ENCODE data around the gene INS. TPM values are rescaled to one million over a fixed set of nuclear protein-coding genes. Genes with fewer than 3 reads are reported as not detected.

Gene INS
- total and polyA plus RNA-seq, 2 of the 4 experiments (the other 2 are of a cell fraction): not detected

GRCh38 chr11:2159536-2160413 lies 1.2 kb downstream of the INS start:
- no peak overlapping the region for H3K23ac ChIP-seq (ENCODE audit: low read depth, low read length)
- H2AK5ac ChIP-seq (ENCODE audit: low read depth, low read length): no peak overlapping the region
- DNase-seq (no peak), ATAC-seq (ENCODE audit: low read depth) (no peak)
- ChIA-PET POLR2A (ENCODE audit: unreplicated experiment) (no interaction called here), CTCF (interaction anchor here (0.7 to 0.9 kb wide), 2 partner anchors 9 kb away, joined by 3 to 4 read pairs; no protein-coding TSS in a partner anchor)
- H3K36me3 ChIP-seq (ENCODE audit: control insufficient read depth, insufficient read depth, low read length): no peaks in the 10 kb centered on the region
- WGBS, 2 experiments (ENCODE audit: extremely low coverage in 2 of 2, insufficient read length in 1 of 2): 69% methylated on average over 17 of the region's 36 CpGs; no CpG with 5 or more reads in 1 of the 2 experiments
- H2BK120ac ChIP-seq (ENCODE audit: low read depth, low read length): no peak overlapping the region
- in situ Hi-C loops (cut with MboI; ENCODE audit: low sequenced_read_pairs): no loop called here
- H3K18ac ChIP-seq (ENCODE audit: low read depth, low read length): no peak overlapping the region
- H3K27ac ChIP-seq (ENCODE audit: insufficient read depth, low read length): no peak overlapping the region
- no peaks in the 10 kb centered on the region for H4K20me1 ChIP-seq (ENCODE audit: insufficient read depth, low read length)
- no peak overlapping the region for H2BK15ac ChIP-seq (ENCODE audit: low read depth, low read length)
- H3K4me1 ChIP-seq (ENCODE audit: control insufficient read depth, insufficient read depth, low read length): no peaks in the 10 kb centered on the region
- H2BK5ac ChIP-seq (ENCODE audit: low read depth, low read length, poor library complexity, severe bottlenecking): no peak overlapping the region
- H3K4me3 ChIP-seq (ENCODE audit: insufficient read depth, low read depth, low read length): no peak overlapping the region
- no peaks in the 10 kb centered on the region for H3K9me1 ChIP-seq (ENCODE audit: insufficient read depth, low read length)
- no peak overlapping the region for H2BK20ac ChIP-seq (ENCODE audit: low read depth, low read length)
- H3K14ac ChIP-seq (replicated peaks; ENCODE audit: low read depth, low read length): no peak overlapping the region
- peaks cover 5% of the 10 kb centered on the region; the same call in 1 of the 2 replicates for H3K27me3 ChIP-seq (ENCODE audit: control insufficient read depth, insufficient read depth, low read length)
- H2AFZ ChIP-seq (replicated peaks; ENCODE audit: low read length, poor library complexity): no peak overlapping the region
- BruUV-seq (replicated peaks): no TSS peak
- no peaks in the 10 kb centered on the region for H3K9me3 ChIP-seq (ENCODE audit: control insufficient read depth, insufficient read depth, low read length)
- H4K91ac ChIP-seq (ENCODE audit: insufficient read depth, low read depth, low read length): no peak overlapping the region
- no peak overlapping the region for H4K8ac ChIP-seq (ENCODE audit: low read depth in 2 of 2, low read length in 2 of 2)
- H3K4me2 ChIP-seq (ENCODE audit: low read depth, low read length): no peak overlapping the region
- H2AK9ac ChIP-seq (replicated peaks; ENCODE audit: low read depth, low read length, poor library complexity): no peak overlapping the region
- H3K79me1 ChIP-seq (ENCODE audit: low read depth in 1 of 2, low read length in 2 of 2): no peaks in the 10 kb centered on the region
- intact Hi-C loops (cut with micrococcal nuclease): no loop called here
- H3K4ac ChIP-seq (ENCODE audit: low read depth, low read length): no peak overlapping the region
- no peak overlapping the region for H4K5ac ChIP-seq (ENCODE audit: low read depth, low read length)
- dilution Hi-C loops (cut with HindIII; ENCODE audit: low sequenced_read_pairs, unreplicated experiment): no loop called here
- H3K9ac ChIP-seq (ENCODE audit: low read depth, low read length): no peak overlapping the region
- H3K56ac ChIP-seq (ENCODE audit: extremely low read depth, insufficient read depth, low read length): no peak overlapping the region
- TF ChIP-seq SMC3 (IDR thresholded peaks at IDR 0.05; ENCODE audit: low read depth, low read length) (no peak), USF2 (IDR thresholded peaks at IDR 0.05; ENCODE audit: low read depth, low read length) (no peak), MAZ (IDR thresholded peaks at IDR 0.05; ENCODE audit: borderline replicate concordance, low read depth, low read length) (no peak), RCOR1 (IDR thresholded peaks at IDR 0.05; ENCODE audit: insufficient replicate concordance, low read length) (no peak), BHLHE40 (IDR thresholded peaks at IDR 0.05; ENCODE audit: low read depth, low read length) (no peak), POLR2A (IDR thresholded peaks at IDR 0.05; ENCODE audit: low read depth, low read length) (no peak), RFX5 (IDR thresholded peaks at IDR 0.05; ENCODE audit: low read depth, low read length) (no peak), CEBPB (IDR thresholded peaks at IDR 0.05; ENCODE audit: low read depth, low read length) (no peak), MAFK (IDR thresholded peaks at IDR 0.05; ENCODE audit: low read depth, low read length) (no peak), CHD1 (IDR thresholded peaks at IDR 0.05; ENCODE audit: low read depth, low read length) (no peak), MXI1 (IDR thresholded peaks at IDR 0.05; ENCODE audit: borderline replicate concordance, low read depth, low read length) (no peak), CTCF (conservative IDR thresholded peaks at IDR 0.05; ENCODE audit: low read depth, low read length) (no peak), NFE2L2 (IDR thresholded peaks at IDR 0.05; ENCODE audit: low read depth, low read length) (no peak), ELK1 (IDR thresholded peaks at IDR 0.05; ENCODE audit: borderline replicate concordance, low read depth, low read length) (no peak), FOS (IDR thresholded peaks at IDR 0.05; ENCODE audit: low read depth, low read length) (no peak)

Measured in IMR-90 (cell line).